GM18517 (cell line): ENCODE data around the gene CORO2B.

Source experiments
- ATAC-seq: cut with Tn5 transposase; IDR thresholded peaks from one replicate; pipeline ENCODE4 v1.9.1; 2021; ENCODE audit warnings: mild to moderate bottlenecking, moderate library complexity; ENCODE audit not compliant: unreplicated experiment

The CORO2B gene

GRCh38 chr15:68695061-68695595, 116.3 kb downstream of the CORO2B start:
- no peak for ATAC-seq

- ATAC-seq, result no peak
These were observed 117.9 kb downstream of the CORO2B start for GRCh38 chr15:68696414-68697363.

- no peak for ATAC-seq
These were observed 119.2 kb downstream of the CORO2B start for GRCh38 chr15:68697711-68698690.

- no peak for ATAC-seq
These were observed 119.9 kb downstream of the CORO2B start for GRCh38 chr15:68698708-68699107.

DNA sequence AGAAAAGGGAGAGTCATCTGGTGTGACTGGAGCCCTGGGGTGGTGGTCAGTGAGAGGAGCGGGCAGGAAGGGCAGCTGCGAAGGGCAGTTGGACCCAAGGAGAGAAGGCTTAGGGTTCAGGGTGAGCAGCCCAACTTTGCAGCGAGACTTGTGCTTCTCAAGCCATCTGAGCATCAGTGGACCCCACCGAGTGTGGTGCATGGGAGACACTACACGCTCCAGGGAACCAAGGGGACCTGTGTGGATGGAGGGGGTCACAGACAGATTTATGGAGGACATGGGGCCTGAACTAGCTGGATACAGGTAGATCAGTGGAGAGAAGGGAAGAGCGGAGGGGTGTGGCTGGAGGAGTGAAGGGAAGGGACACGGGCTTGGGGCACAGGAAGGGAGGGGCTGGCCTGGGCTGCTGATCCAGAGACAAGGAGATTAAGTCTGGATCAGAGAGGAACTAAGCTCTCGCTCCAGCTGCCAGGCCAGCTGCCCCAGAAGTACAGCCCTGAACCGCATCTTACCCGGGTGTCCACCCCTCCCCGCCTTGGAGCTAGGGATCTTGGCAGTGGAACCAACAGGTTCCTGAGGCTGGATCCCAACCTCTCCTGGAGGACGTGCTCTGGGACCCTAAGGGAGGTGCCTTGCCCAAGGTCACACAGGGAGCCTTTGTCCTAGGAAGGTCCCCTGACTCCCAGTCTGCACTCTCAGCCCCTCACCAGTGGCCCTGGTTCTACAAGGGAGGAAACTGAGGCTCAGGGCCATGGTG, 120.5 kb downstream of the CORO2B start:
- no peak for ATAC-seq

DNA sequence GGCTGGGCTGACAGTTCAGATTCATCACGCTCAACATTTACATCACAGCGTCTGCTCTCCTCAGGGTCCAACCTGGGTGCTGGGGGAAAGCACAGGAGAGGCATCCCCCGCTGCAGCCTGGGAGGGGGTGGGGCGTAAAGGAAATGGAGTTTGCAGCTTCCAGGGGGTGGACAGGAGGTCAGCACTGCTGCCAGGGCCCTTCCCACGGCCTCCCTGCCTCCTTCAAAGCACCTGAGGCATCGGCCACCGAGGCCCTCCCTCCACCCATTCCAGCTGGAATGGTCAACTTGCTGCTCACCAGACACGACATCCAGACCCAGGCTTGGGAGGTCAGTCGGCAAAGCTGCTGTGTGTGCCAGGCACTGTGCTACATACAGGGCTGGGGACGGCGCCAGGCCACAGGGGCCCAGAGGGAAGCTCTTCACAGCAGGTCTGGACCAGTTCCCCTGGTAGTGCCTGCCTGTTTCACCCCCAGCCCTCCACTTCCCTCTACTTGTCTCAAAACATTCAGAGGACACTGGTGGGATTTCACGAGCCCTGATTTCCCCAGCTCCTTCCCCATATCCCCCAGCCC, 121.2 kb downstream of the CORO2B start:
- no peak for ATAC-seq

GRCh38 chr15:68700455-68701123, 121.8 kb downstream of the CORO2B start:
- ATAC-seq, result no peak

DNA sequence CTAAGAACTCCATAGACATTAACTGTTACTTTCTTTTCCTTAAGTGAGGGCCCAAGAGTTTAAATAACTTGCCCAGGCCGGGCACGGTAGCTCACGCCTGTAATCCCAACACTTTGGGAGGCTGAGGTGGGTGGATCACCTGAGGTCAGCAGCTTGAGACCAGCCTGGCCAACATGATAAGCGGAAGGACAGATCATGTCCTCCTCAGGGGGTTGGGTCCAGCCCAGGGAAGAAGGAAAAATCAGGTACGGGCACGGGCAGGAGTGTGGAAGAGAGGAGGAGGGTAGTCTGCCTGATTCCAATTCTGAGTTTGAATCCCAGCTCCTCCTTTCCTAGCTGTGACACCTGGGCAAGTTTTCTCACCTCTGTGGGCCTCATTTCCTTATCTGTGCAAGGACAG, 123.1 kb downstream of the CORO2B start:
- no peak for ATAC-seq

- ATAC-seq, result no peak
These were observed 125.8 kb downstream of the CORO2B start for GRCh38 chr15:68704496-68705021.

DNA sequence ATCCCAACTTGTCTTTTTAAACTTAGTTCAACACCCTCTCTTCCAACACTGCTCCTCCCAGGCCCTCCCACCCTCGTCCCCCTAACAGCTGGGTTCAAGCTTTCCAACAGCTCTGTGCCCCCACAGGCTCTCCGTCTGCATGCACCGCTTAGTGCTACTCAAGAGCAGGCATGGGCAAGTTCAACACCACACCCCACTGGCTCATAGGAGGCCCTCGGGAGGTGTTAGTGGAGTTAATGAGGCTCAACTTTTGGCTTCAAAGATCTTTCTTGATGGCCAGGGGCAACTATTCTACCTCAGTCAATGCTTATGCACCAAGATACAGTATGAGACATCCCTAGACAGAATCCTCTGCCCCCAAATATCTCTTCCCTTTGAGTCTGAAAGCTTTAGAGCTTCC, 127.5 kb downstream of the CORO2B start:
- no peak for ATAC-seq

DNA sequence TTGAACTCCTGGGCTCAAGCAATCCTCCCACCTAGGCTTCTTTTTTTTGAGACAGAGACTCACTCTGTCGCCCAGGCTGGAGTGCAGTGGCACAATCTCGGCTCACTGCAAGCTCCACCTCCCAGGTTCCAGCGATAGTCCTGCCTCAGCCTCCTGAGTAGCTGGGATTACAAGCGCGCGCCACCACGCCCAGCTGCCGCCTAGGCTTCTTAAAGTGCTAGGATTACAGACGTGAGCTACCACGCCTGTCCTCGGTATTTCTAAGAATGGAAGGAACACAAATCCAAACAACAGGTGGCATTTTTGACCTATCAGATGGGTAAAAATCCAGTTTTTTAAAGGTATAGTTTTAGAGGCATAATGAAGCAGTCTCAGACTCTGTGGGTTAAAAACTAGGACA, 128.1 kb downstream of the CORO2B start:
- no peak for ATAC-seq

DNA sequence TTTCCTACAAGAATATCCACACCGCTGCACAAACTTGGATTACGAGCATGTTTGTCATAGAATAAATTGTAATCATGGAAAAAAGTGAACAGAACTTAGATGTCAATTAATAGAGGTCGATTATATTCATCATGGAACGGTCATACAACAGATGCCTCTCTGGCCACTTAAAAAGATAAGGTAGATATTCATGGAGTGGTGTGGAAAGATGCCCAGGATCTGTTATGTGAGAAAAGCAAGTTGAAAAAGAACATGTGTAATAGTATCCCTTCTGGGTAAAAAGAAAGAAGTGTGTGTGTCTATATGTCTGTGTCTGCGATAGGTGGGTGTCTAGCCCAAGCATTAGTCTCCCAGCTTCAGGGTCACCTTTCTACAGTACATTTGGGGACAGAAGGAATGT, 128.6 kb downstream of the CORO2B start:
- no peak for ATAC-seq

GRCh38 chr15:68709876-68710275, 131.1 kb downstream of the CORO2B start:
- ATAC-seq, result no peak

DNA sequence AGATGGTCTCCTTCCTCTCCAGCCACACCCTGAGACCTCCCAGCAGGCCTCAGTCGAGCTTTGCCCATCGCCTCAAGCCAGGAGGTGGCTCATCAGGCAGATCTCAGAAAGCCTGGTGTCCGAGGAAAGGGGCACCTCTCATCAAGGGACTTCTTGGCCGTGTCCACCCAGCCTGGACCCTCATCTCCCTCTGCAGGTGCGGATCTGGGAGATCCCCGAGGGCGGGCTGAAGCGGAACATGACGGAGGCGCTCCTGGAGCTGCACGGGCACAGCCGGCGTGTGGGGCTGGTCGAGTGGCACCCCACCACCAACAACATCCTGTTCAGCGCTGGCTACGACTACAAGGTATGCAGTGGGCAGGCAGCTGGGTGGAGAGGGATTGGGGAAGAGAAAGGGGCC, 131.7 kb downstream of the CORO2B start:
- no peak for ATAC-seq

DNA sequence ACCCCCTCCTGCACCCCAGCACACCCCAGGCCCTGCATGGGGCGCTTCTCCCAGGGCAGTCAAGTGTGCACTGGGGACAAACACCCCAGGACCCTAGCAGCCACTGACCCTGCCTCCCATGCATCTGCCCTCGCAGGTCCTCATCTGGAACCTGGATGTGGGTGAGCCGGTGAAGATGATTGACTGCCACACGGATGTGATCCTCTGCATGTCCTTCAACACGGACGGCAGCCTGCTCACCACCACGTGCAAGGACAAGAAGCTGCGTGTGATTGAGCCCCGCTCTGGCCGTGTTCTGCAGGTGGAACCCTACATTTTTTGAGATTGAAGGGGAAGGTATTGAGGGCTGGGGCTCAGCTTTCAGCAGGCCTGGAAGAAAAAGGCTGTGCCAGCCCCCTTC, 132.6 kb downstream of the CORO2B start:
- no peak for ATAC-seq

DNA sequence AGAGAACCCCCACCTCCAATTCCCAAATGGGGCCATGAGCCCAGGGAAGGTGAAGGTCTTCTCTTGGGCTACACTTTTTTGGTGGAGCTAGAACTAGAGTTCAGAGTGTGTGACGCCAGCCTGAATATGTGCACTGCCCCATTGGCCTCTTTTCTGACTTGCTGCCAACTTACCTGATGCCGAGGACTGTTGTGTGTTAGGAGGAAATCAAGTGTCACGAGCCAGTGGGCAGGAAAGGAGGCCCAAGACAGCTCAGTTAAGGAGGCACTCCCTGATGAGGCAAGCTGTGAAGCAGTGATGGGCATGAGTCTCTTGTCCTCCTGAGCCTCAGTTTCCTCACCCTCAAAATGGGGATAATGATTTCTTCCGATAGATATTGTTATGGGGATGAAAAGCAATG, 134.1 kb downstream of the CORO2B start:
- ATAC-seq, result no peak

GRCh38 chr15:68713874-68714273, 135.1 kb downstream of the CORO2B start:
- no peak for ATAC-seq

GRCh38 chr15:68715111-68715510, 136.3 kb downstream of the CORO2B start:
- no peak for ATAC-seq

- no peak for ATAC-seq
These were observed 139.2 kb downstream of the CORO2B start for GRCh38 chr15:68717951-68718350.
